HEK293 (cell line): ENCODE data around the gene OR2T29.

Experiments
- CTCF ChIA-PET: fragments of 350-600 bp; formaldehyde crosslinking; extraction: SDS; loops from one replicate; lab custom pipeline; 2021; ENCODE audit warnings: antibody characterized with exemption; lab: Yijun Ruan, JAX
- POLR2A ChIA-PET: fragments of 300-600 bp; formaldehyde crosslinking; extraction: SDS; loops from one replicate; lab custom pipeline; 2020; ENCODE audit warnings: antibody characterized with exemption, inconsistent platforms; lab: Yijun Ruan, JAX
- H3K27ac ChIP-seq: fragments of 200-500 bp; sonication (Bioruptor generic); 2 replicates; pipeline ENCODE4 v1.5.1; 2014; ENCODE audit warnings: low read depth, low read length, control low read depth, inconsistent platforms; ENCODE audit errors: extremely low read depth
- H3K36me3 ChIP-seq, 2 experiments: fragments of 200-500 bp in 1 of 2; sonication (Bioruptor generic) in 1 of 2; 1 replicate in 1 of 2; 2 replicates in 1 of 2; pipeline ENCODE4 v1.5.1; 2014 to 2017; ENCODE audit warnings: inconsistent platforms in 2 of 2, low read length in 2 of 2; ENCODE audit not compliant: control insufficient read depth in 2 of 2, insufficient read depth in 1 of 2
- H3K4me1 ChIP-seq: fragments of 200-500 bp; sonication (Bioruptor generic); 2 replicates; pipeline ENCODE4 v1.5.1; 2014; ENCODE audit warnings: mild to moderate bottlenecking, low read length, inconsistent platforms; ENCODE audit not compliant: control insufficient read depth, insufficient read depth
- H3K4me3 ChIP-seq: 2 replicates; pipeline ENCODE4 v1.5.1; 2011; ENCODE audit warnings: low read depth, mild to moderate bottlenecking, control low read depth, low read length, moderate library complexity
- H3K9me3 ChIP-seq: fragments of 200-500 bp; sonication (Bioruptor generic); 2 replicates; pipeline ENCODE4 v1.5.1; 2014; ENCODE audit warnings: low read depth, low read length, inconsistent platforms; ENCODE audit not compliant: control insufficient read depth, insufficient read depth
- BCL11B ChIP-seq: fragments of 450-650 bp; formaldehyde crosslinking; IDR thresholded peaks from 2 replicates; pipeline ENCODE4 v1.5.1; 2016; ENCODE audit warnings: low read depth, missing biosample characterization, missing genetic modification characterization
- FEZF1 ChIP-seq: fragments of 450-650 bp; formaldehyde crosslinking; IDR thresholded peaks from 2 replicates; pipeline ENCODE4 v1.5.1; 2016; ENCODE audit warnings: missing biosample characterization, missing genetic modification characterization
- KLF10 ChIP-seq: fragments of 450-650 bp; IDR thresholded peaks from 2 replicates; pipeline ENCODE4 v1.5.1; 2018; ENCODE audit warnings: missing biosample characterization, mild to moderate bottlenecking, missing genetic modification characterization
- SP2 ChIP-seq: fragments of 450-650 bp; formaldehyde crosslinking; IDR thresholded peaks from 2 replicates; pipeline ENCODE4 v1.5.1; 2016; ENCODE audit warnings: missing biosample characterization, missing genetic modification characterization
- YY2 ChIP-seq: fragments of 450-650 bp; formaldehyde crosslinking; IDR thresholded peaks from 2 replicates; pipeline ENCODE4 v1.5.1; 2016; ENCODE audit warnings: missing biosample characterization, missing genetic modification characterization
- ZNF132 ChIP-seq: fragments of 450-650 bp; formaldehyde crosslinking; IDR thresholded peaks from 2 replicates; pipeline ENCODE4 v1.5.1; 2017; ENCODE audit warnings: missing biosample characterization, missing genetic modification characterization, borderline replicate concordance
- ZNF133 ChIP-seq: fragments of 450-650 bp; formaldehyde crosslinking; IDR thresholded peaks from 2 replicates; pipeline ENCODE4 v1.5.1; 2016; ENCODE audit warnings: missing biosample characterization, missing genetic modification characterization
- ZNF155 ChIP-seq: fragments of 450-650 bp; formaldehyde crosslinking; IDR thresholded peaks from 2 replicates; pipeline ENCODE4 v1.5.1; 2016; ENCODE audit warnings: missing biosample characterization, missing genetic modification characterization
- ZNF24 ChIP-seq: fragments of 450-650 bp; formaldehyde crosslinking; IDR thresholded peaks from 2 replicates; pipeline ENCODE4 v1.5.1; 2016; ENCODE audit warnings: missing biosample characterization, missing genetic modification characterization
- ZNF350 ChIP-seq: fragments of 450-650 bp; formaldehyde crosslinking; IDR thresholded peaks from 2 replicates; pipeline ENCODE4 v1.5.0; 2017; ENCODE audit warnings: missing biosample characterization, mild to moderate bottlenecking, missing genetic modification characterization
- ZNF549 ChIP-seq: fragments of 450-650 bp; IDR thresholded peaks from 2 replicates; pipeline ENCODE4 v1.5.1; 2018; ENCODE audit warnings: missing biosample characterization, missing genetic modification characterization, mild to moderate bottlenecking, inconsistent platforms, moderate library complexity
- ZNF560 ChIP-seq: fragments of 450-650 bp; formaldehyde crosslinking; IDR thresholded peaks from 2 replicates; pipeline ENCODE4 v1.5.1; 2017; ENCODE audit warnings: missing biosample characterization, missing genetic modification characterization, borderline replicate concordance
- ZNF585B ChIP-seq: fragments of 450-650 bp; formaldehyde crosslinking; IDR thresholded peaks from 2 replicates; pipeline ENCODE4 v1.5.1; 2016; ENCODE audit warnings: missing biosample characterization, missing genetic modification characterization
- ZNF624 ChIP-seq: fragments of 450-650 bp; formaldehyde crosslinking; IDR thresholded peaks from 2 replicates; pipeline ENCODE4 v1.5.1; 2017; ENCODE audit warnings: missing biosample characterization, missing genetic modification characterization
- ZNF785 ChIP-seq: fragments of 450-650 bp; formaldehyde crosslinking; IDR thresholded peaks from 2 replicates; pipeline ENCODE4 v1.5.1; 2016; ENCODE audit warnings: missing biosample characterization, missing genetic modification characterization
- TF ChIP-seq, protein P1 (sequence below): fragments of 450-650 bp; formaldehyde crosslinking; IDR thresholded peaks from 2 replicates; pipeline ENCODE4 v1.5.1; 2017; ENCODE audit warnings: missing biosample characterization, missing genetic modification characterization
- TF ChIP-seq, protein P2 (sequence below): fragments of 450-650 bp; formaldehyde crosslinking; IDR thresholded peaks from 2 replicates; pipeline ENCODE4 v1.5.1; 2017; ENCODE audit warnings: missing biosample characterization, missing genetic modification characterization
- TF ChIP-seq, protein P3 (sequence below): fragments of 450-650 bp; IDR thresholded peaks from 2 replicates; pipeline ENCODE4 v1.5.1; 2018; ENCODE audit warnings: missing biosample characterization, mild to moderate bottlenecking, missing genetic modification characterization
- TF ChIP-seq, protein P4 (sequence below): fragments of 450-650 bp; formaldehyde crosslinking; IDR thresholded peaks from 2 replicates; pipeline ENCODE4 v1.5.1; 2016; ENCODE audit warnings: missing biosample characterization, missing genetic modification characterization
- TF ChIP-seq, protein P5 (sequence below): fragments of 450-650 bp; IDR thresholded peaks from 2 replicates; pipeline ENCODE4 v1.5.1; 2018; ENCODE audit warnings: missing biosample characterization, missing genetic modification characterization
- TF ChIP-seq, protein P6 (sequence below): fragments of 450-650 bp; formaldehyde crosslinking; IDR thresholded peaks from 2 replicates; pipeline ENCODE4 v1.5.1; 2016; ENCODE audit warnings: missing biosample characterization, missing genetic modification characterization

Gene OR2T29

DNA sequence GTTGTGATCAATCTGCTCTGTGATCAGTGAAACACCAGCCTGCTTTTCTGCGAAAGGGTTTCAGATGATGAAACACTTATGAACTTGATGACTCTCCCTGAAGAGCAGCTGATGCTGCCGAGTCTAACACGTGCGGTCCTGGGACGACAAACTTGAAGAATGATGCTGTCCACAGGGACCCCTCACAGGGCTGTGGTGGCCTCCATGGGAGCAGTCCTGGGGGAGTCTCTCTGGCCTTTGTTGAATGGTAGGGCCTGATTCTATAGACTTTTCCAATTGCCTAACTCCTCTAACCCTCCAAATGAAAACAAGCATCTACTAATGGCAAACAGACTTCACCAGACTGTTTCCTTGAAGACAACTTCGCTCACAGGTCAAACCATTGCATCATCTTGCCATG, 35.0 kb upstream of the OR2T29 start, which contains the start of gene OR2T10:
Gene OR2T10 (minus strand): TSS at position 112 of the 400 bp plus-strand sequence. CDS start 3,932 bp downstream, outside the sequence.
- H3K4me3 ChIP-seq = no peak within 1 kb of the TSS
- TF ChIP-seq ZNF24 (tag by site-specific recombination) = no peak
- TF ChIP-seq, protein P1, sequence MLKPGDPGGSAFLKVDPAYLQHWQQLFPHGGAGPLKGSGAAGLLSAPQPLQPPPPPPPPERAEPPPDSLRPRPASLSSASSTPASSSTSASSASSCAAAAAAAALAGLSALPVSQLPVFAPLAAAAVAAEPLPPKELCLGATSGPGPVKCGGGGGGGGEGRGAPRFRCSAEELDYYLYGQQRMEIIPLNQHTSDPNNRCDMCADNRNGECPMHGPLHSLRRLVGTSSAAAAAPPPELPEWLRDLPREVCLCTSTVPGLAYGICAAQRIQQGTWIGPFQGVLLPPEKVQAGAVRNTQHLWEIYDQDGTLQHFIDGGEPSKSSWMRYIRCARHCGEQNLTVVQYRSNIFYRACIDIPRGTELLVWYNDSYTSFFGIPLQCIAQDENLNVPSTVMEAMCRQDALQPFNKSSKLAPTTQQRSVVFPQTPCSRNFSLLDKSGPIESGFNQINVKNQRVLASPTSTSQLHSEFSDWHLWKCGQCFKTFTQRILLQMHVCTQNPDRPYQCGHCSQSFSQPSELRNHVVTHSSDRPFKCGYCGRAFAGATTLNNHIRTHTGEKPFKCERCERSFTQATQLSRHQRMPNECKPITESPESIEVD = no peak
- no peak for TF ChIP-seq ZNF350 (tag by site-specific recombination)
- no peak for TF ChIP-seq ZNF133
- TF ChIP-seq, protein P2, sequence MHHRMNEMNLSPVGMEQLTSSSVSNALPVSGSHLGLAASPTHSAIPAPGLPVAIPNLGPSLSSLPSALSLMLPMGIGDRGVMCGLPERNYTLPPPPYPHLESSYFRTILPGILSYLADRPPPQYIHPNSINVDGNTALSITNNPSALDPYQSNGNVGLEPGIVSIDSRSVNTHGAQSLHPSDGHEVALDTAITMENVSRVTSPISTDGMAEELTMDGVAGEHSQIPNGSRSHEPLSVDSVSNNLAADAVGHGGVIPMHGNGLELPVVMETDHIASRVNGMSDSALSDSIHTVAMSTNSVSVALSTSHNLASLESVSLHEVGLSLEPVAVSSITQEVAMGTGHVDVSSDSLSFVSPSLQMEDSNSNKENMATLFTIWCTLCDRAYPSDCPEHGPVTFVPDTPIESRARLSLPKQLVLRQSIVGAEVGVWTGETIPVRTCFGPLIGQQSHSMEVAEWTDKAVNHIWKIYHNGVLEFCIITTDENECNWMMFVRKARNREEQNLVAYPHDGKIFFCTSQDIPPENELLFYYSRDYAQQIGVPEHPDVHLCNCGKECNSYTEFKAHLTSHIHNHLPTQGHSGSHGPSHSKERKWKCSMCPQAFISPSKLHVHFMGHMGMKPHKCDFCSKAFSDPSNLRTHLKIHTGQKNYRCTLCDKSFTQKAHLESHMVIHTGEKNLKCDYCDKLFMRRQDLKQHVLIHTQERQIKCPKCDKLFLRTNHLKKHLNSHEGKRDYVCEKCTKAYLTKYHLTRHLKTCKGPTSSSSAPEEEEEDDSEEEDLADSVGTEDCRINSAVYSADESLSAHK = no peak
- TF ChIP-seq ZNF585B (tag by site-specific recombination) = no peak
- no peak for TF ChIP-seq ZNF155 (tag by site-specific recombination)
- no peak for TF ChIP-seq FEZF1 (tag by site-specific recombination)
- no peak for TF ChIP-seq KLF10 (tag by site-specific recombination)
- TF ChIP-seq ZNF560 (tag by site-specific recombination) = no peak
- TF ChIP-seq, protein P3, sequence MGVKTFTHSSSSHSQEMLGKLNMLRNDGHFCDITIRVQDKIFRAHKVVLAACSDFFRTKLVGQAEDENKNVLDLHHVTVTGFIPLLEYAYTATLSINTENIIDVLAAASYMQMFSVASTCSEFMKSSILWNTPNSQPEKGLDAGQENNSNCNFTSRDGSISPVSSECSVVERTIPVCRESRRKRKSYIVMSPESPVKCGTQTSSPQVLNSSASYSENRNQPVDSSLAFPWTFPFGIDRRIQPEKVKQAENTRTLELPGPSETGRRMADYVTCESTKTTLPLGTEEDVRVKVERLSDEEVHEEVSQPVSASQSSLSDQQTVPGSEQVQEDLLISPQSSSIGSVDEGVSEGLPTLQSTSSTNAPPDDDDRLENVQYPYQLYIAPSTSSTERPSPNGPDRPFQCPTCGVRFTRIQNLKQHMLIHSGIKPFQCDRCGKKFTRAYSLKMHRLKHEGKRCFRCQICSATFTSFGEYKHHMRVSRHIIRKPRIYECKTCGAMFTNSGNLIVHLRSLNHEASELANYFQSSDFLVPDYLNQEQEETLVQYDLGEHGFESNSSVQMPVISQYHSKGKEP (tag by site-specific recombination) = no peak
- TF ChIP-seq, protein P4, sequence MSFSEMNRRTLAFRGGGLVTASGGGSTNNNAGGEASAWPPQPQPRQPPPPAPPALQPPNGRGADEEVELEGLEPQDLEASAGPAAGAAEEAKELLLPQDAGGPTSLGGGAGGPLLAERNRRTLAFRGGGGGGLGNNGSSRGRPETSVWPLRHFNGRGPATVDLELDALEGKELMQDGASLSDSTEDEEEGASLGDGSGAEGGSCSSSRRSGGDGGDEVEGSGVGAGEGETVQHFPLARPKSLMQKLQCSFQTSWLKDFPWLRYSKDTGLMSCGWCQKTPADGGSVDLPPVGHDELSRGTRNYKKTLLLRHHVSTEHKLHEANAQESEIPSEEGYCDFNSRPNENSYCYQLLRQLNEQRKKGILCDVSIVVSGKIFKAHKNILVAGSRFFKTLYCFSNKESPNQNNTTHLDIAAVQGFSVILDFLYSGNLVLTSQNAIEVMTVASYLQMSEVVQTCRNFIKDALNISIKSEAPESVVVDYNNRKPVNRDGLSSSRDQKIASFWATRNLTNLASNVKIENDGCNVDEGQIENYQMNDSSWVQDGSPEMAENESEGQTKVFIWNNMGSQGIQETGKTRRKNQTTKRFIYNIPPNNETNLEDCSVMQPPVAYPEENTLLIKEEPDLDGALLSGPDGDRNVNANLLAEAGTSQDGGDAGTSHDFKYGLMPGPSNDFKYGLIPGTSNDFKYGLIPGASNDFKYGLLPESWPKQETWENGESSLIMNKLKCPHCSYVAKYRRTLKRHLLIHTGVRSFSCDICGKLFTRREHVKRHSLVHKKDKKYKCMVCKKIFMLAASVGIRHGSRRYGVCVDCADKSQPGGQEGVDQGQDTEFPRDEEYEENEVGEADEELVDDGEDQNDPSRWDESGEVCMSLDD = no peak
- no peak for TF ChIP-seq SP2 (tag by site-specific recombination)
- H3K27ac ChIP-seq = no peak within 1 kb of the TSS
- CTCF ChIA-PET = no interaction called here
- POLR2A ChIA-PET = no interaction called here
- no peaks in the 10 kb centered on the region for H3K4me1 ChIP-seq
- no peaks in the 10 kb centered on the region for H3K36me3 ChIP-seq
- H3K9me3 ChIP-seq = no peaks in the 10 kb centered on the region

DNA sequence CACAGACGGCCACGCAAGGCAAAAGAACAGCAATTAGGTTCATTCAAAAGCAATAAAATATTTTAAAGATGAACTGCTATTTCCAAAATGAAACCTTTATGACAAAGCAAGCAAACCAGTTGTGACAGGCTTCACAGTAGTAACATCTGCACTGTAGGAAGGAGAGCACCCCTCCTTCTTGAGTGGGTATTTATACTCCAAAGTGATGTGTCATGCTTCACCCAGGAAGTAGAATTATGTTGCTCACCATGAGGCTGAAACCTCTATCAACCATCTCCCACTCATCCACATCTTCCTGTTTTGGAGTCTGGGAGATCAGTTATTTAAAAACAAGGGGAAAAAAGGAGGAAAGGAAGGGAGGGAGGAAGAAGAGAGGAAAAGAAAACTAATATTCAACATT, 34.0 kb upstream of the OR2T29 start:
- ChIA-PET POLR2A (no interaction called here), CTCF (no interaction called here)
- H3K27ac ChIP-seq = no peak overlapping the region
- TF ChIP-seq ZNF785 (tag by site-specific recombination) (no peak), ZNF549 (tag by site-specific recombination) (no peak), ZNF624 (tag by site-specific recombination) (no peak), YY2 (tag by site-specific recombination) (no peak), ZNF132 (no peak), BCL11B (no peak)
- TF ChIP-seq, protein P5, sequence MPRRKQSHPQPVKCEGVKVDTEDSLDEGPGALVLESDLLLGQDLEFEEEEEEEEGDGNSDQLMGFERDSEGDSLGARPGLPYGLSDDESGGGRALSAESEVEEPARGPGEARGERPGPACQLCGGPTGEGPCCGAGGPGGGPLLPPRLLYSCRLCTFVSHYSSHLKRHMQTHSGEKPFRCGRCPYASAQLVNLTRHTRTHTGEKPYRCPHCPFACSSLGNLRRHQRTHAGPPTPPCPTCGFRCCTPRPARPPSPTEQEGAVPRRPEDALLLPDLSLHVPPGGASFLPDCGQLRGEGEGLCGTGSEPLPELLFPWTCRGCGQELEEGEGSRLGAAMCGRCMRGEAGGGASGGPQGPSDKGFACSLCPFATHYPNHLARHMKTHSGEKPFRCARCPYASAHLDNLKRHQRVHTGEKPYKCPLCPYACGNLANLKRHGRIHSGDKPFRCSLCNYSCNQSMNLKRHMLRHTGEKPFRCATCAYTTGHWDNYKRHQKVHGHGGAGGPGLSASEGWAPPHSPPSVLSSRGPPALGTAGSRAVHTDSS (tag by site-specific recombination) = no peak
- TF ChIP-seq, protein P6, sequence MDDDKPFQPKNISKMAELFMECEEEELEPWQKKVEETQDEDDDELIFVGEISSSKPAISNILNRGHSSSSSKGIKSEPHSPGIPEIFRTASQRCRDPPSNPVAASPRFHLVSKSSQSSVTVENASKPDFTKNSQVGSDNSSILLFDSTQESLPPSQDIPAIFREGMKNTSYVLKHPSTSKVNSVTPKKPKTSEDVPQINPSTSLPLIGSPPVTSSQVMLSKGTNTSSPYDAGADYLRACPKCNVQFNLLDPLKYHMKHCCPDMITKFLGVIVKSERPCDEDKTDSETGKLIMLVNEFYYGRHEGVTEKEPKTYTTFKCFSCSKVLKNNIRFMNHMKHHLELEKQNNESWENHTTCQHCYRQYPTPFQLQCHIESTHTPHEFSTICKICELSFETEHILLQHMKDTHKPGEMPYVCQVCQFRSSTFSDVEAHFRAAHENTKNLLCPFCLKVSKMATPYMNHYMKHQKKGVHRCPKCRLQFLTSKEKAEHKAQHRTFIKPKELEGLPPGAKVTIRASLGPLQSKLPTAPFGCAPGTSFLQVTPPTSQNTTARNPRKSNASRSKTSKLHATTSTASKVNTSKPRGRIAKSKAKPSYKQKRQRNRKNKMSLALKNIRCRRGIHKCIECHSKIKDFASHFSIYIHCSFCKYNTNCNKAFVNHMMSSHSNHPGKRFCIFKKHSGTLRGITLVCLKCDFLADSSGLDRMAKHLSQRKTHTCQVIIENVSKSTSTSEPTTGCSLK (tag by site-specific recombination) = no peak
- TF ChIP-seq, protein P3 (tag by site-specific recombination) = no peak
- H3K36me3 ChIP-seq = no peaks in the 10 kb centered on the region
- H3K9me3 ChIP-seq = no peaks in the 10 kb centered on the region
- no peaks in the 10 kb centered on the region for H3K4me1 ChIP-seq
- no peak overlapping the region for H3K4me3 ChIP-seq
